GM12878 (cell line): ENCODE measurements around the gene TAC3. TPM values are rescaled to one million over a fixed set of nuclear protein-coding genes. Genes with fewer than 3 reads are reported as not detected.
A peak's percentile ranks its signal among the peaks of the same experiment; 100 is the strongest.

Experiments
- ATAC-seq: fragments of 200-7000 bp; cut with Tn5 transposase; 3 replicates; pipeline ENCODE4 v1.9.1; 2020; ENCODE audit warnings: mild to moderate bottlenecking, moderate library complexity
- BruUV-seq: library from RNA; stranded (reverse); fragments of 400-500 nt; replicated peaks from 2 replicates; lab custom pipeline; 2021; lab: Mats Ljungman, UMichigan
- CTCF ChIA-PET: fragments of 300-600 bp; sonication (Branson Sonifier 250); formaldehyde crosslinking; extraction: SDS; loops from one replicate; lab custom pipeline; 2021; ENCODE audit warnings: inconsistent platforms; lab: Yijun Ruan, JAX
- POLR2A ChIA-PET: fragments of 350-600 bp; formaldehyde crosslinking; extraction: SDS; loops from one replicate; lab custom pipeline; 2021; ENCODE audit warnings: inconsistent platforms; lab: Charles Lee
- RAD21 ChIA-PET: fragments of 300-600 bp; sonication (Branson Sonifier 250); formaldehyde crosslinking; loops from one replicate; lab custom pipeline; 2023; ENCODE audit warnings: antibody characterized with exemption; ENCODE audit not compliant: unreplicated experiment; lab: Charles Lee
- SMC1A ChIA-PET: fragments of 300-600 bp; sonication (Branson Sonifier 250); formaldehyde crosslinking; loops from one replicate; lab custom pipeline; 2023; ENCODE audit not compliant: unreplicated experiment, uncharacterized antibody; lab: Charles Lee
- DNase-seq: peaks from one replicate; pipeline ENCODE4 v3.0.0-alpha.2; 2011; ENCODE audit warnings: low read depth, low spot score
- FAIRE-seq: peaks from 3 replicates; lab custom pipeline; 2011; peaks lifted over from hg19 to GRCh38; lab: Jason Lieb, UNC
- H2AFZ ChIP-seq: 2 replicates; pipeline ENCODE4 v1.6.0; 2011; ENCODE audit warnings: low read depth, low read length, control low read depth; ENCODE audit not compliant: control insufficient read depth
- H3K27ac ChIP-seq: 2 replicates; pipeline ENCODE4 v1.5.1; 2011; ENCODE audit warnings: control low read depth; ENCODE audit not compliant: control insufficient read depth, insufficient read depth
- H3K27me3 ChIP-seq, 2 experiments: replicated peaks in 1 of 2; 2 replicates each; pipeline versions ENCODE4 v1.6.0 to v1.6.1; 2011; ENCODE audit warnings: low read length in 1 of 2; ENCODE audit not compliant: control insufficient read depth in 2 of 2, insufficient read depth in 2 of 2
- H3K36me3 ChIP-seq, 2 experiments: 2 replicates each; pipeline ENCODE4 v1.5.1; 2011; ENCODE audit warnings: low read length in 1 of 2; ENCODE audit not compliant: control insufficient read depth in 2 of 2, insufficient read depth in 2 of 2
- H3K4me1 ChIP-seq: 2 replicates; pipeline ENCODE4 v1.6.1; 2011; ENCODE audit warnings: mild to moderate bottlenecking, low read length, moderate library complexity, mixed read lengths; ENCODE audit not compliant: control insufficient read depth, insufficient read depth
- H3K4me2 ChIP-seq: 2 replicates; pipeline ENCODE4 v1.6.0; 2011; ENCODE audit warnings: control low read depth; ENCODE audit not compliant: control insufficient read depth, insufficient read depth
- H3K4me3 ChIP-seq: fragments of 200-600 bp; sonication (generic); 2 replicates; pipeline ENCODE4 v1.5.1; 2016
- H3K79me2 ChIP-seq: 2 replicates; pipeline ENCODE4 v1.6.0; 2011; ENCODE audit warnings: low read length; ENCODE audit not compliant: control insufficient read depth, insufficient read depth
- H3K9ac ChIP-seq: 2 replicates; pipeline ENCODE4 v1.8.0; 2011; ENCODE audit warnings: low read length, control low read depth, mixed read lengths; ENCODE audit not compliant: control insufficient read depth, insufficient read depth
- H3K9me3 ChIP-seq: replicated peaks from 3 replicates; pipeline ENCODE4 v1.5.1; 2011; ENCODE audit warnings: mild to moderate bottlenecking, low read length; ENCODE audit not compliant: control insufficient read depth, insufficient read depth
- H4K20me1 ChIP-seq: 2 replicates; pipeline ENCODE4 v1.6.0; 2011; ENCODE audit not compliant: control insufficient read depth, insufficient read depth
- ATF3 ChIP-seq: IDR thresholded peaks from 2 replicates; pipeline ENCODE4 v1.6.1; 2011; ENCODE audit warnings: low read depth, mild to moderate bottlenecking, low read length, moderate library complexity, borderline replicate concordance; ENCODE audit errors: extremely low read depth
- BCLAF1 ChIP-seq: fragments of 450-650 bp; IDR thresholded peaks from 2 replicates; pipeline ENCODE4 v1.6.1; 2017; ENCODE audit warnings: antibody characterized with exemption, mild to moderate bottlenecking, moderate library complexity
- E4F1 ChIP-seq: fragments of 450-650 bp; IDR thresholded peaks from 2 replicates; pipeline ENCODE4 v1.6.1; 2018; ENCODE audit warnings: borderline replicate concordance, mild to moderate bottlenecking; ENCODE audit not compliant: partially characterized antibody
- IRF3 ChIP-seq: fragments of 450-650 bp; IDR thresholded peaks from 2 replicates; pipeline ENCODE4 v1.6.1; 2014; ENCODE audit warnings: mild to moderate bottlenecking
- NFXL1 ChIP-seq: fragments of 450-650 bp; IDR thresholded peaks from 2 replicates; pipeline ENCODE4 v1.6.1; 2017; ENCODE audit warnings: antibody characterized with exemption, mild to moderate bottlenecking, borderline replicate concordance
- PAX5 ChIP-seq: IDR thresholded peaks from 2 replicates; pipeline ENCODE4 v1.6.1; 2011; ENCODE audit warnings: low read depth, low read length, borderline replicate concordance
- PAX8 ChIP-seq: fragments of 450-650 bp; IDR thresholded peaks from 2 replicates; pipeline ENCODE4 v1.6.1; 2017; ENCODE audit warnings: mild to moderate bottlenecking, moderate library complexity
- POLR2AphosphoS2 ChIP-seq: IDR thresholded peaks from 2 replicates; pipeline ENCODE4 v1.6.1; 2011; ENCODE audit warnings: low read depth, mild to moderate bottlenecking, low read length, improper control_type of control experiment, moderate library complexity
- RB1 ChIP-seq: fragments of 450-650 bp; formaldehyde crosslinking; IDR thresholded peaks from 2 replicates; pipeline ENCODE4 v1.6.1; 2017; ENCODE audit warnings: mild to moderate bottlenecking, borderline replicate concordance
- RCOR1 ChIP-seq: conservative IDR thresholded peaks from 2 replicates; pipeline ENCODE4 v1.6.1; 2012; ENCODE audit warnings: low read depth, low read length, improper control_type of control experiment
- SKIL ChIP-seq: fragments of 450-650 bp; IDR thresholded peaks from 2 replicates; pipeline ENCODE4 v1.6.1; 2017; ENCODE audit warnings: mild to moderate bottlenecking, low read depth, inconsistent platforms; ENCODE audit not compliant: poor library complexity, severe bottlenecking
- STAT3 ChIP-seq: IDR thresholded peaks from 2 replicates; pipeline ENCODE4 v1.6.1; 2011; ENCODE audit warnings: low read depth, low read length, improper control_type of control experiment
- ZBED1 ChIP-seq: IDR thresholded peaks from 2 replicates; pipeline ENCODE4 v1.6.1; 2016; ENCODE audit warnings: borderline replicate concordance
- ZNF622 ChIP-seq: fragments of 450-650 bp; IDR thresholded peaks from 2 replicates; pipeline ENCODE4 v1.6.1; 2017; ENCODE audit warnings: mild to moderate bottlenecking, inconsistent platforms
- WGBS: methylation state at CpG from one replicate; pipeline ENCODE4 v1.1.6; 2016; ENCODE audit warnings: low lambda C conversion rate; ENCODE audit not compliant: insufficient replicate concordance, insufficient coverage; ENCODE audit errors: missing lambda C conversion rate; 5-methylcytosine and 5-hydroxymethylcytosine counted together
- in situ Hi-C: fragments of 300-500 bp; cut with MboI; formaldehyde crosslinking; loops from 9 replicates; pipeline ENCODE4 v1.14.3; 2018; ENCODE audit warnings: mixed read lengths
- intact Hi-C: fragments of 100-400 bp; cut with micrococcal nuclease; formaldehyde crosslinking; loops from one replicate; pipeline ENCODE4 v1.14.2; 2022; ENCODE audit not compliant: unreplicated experiment
- polyA plus RNA-seq, 11 experiments: library from polyadenylated mRNA; depleted of rRNA in 4 of 11; unstranded in 6 of 11; stranded (reverse) in 5 of 11; fragments of >200 nt; fragmentation: Nextera tagmentation in 4 of 11; fragmentation: Illumina TruSeq in 1 of 11; extraction: Ambion mirVana in 4 of 11; extraction: Trizol in 1 of 11; gene quantifications; 1 replicate in 1 of 11; 2 replicates in 10 of 11; pipeline versions ENCODE4 v1.2.1 to v1.2.3, GENCODE V29; 2011 to 2016; ENCODE audit warnings: inconsistent platforms in 2 of 11, missing spikeins in 2 of 11, low read depth in 1 of 11
- total RNA-seq, 4 experiments: library from RNA; depleted of rRNA in 3 of 4; stranded (reverse); fragments of >200 nt in 3 of 4; fragmentation: Illumina TruSeq in 1 of 4; extraction: Trizol in 1 of 4; gene quantifications; 2 replicates each; pipeline versions ENCODE4 v1.2.1 to v1.2.3, GENCODE V29; 2013 to 2021

Gene TAC3
- total and polyA plus RNA-seq, 10 of the 15 experiments (the other 5 are each of a cell fraction or from before 2014, with no cell fraction given), result 0.11 to 0.18 (median 0.13) TPM; not detected in 7

GRCh38 chr12:57010627-57011247 is 5.6 kb downstream of the TAC3 start:
- Histone ChIP-seq H3K27me3 (no peaks in the 10 kb centered on the region), H3K4me1 (peaks cover 26% of the 10 kb centered on the region), H3K4me3 (no peak overlapping the region), H3K9me3 (no peaks in the 10 kb centered on the region), H3K27ac (no peak overlapping the region), H3K79me2 (peaks cover 4% of the 10 kb centered on the region), H3K4me2 (0 out of 2 replicates have a peak overlapping the region, but pooled peaks have one; percentile 72), H3K36me3 (no peaks in the 10 kb centered on the region), H4K20me1 (no peaks in the 10 kb centered on the region), H3K9ac (no peak overlapping the region), H2AFZ (no peak overlapping the region)
- WGBS, result 72% methylated on average over 4 of the region's 4 CpGs
- in situ Hi-C loops (no loop called here), intact Hi-C loops (no loop called here)
- no TSS peak for BruUV-seq
- no peak for ATAC-seq
- ChIA-PET RAD21 (interaction anchor here (1.0 to 1.8 kb wide), 8 partner anchors 9 to 285 kb away, joined by 3 to 7 read pairs (median 4); partner anchors contain the start of genes NACA and STAT6), CTCF (interaction anchor here (0.8 to 9.5 kb wide), 10 partner anchors 9 to 362 kb away, joined by 3 to 117 read pairs (median 5); partner anchors contain the start of gene STAT6), POLR2A (interaction anchor here (1.6 kb wide), 1 partner anchor 101 kb away, joined by 7 read pairs; the partner anchor contains the start of gene STAT6), SMC1A (interaction anchor here (1.0 to 9.2 kb wide), 5 partner anchors 20 to 248 kb away, joined by 3 to 54 read pairs (median 8); partner anchors contain the start of gene STAT6)
- no peak for DNase-seq
- no peak for FAIRE-seq
- no peak for TF ChIP-seq BCLAF1
- TF ChIP-seq ATF3, result no peak
- TF ChIP-seq NFXL1, result no peak
- no peak for TF ChIP-seq ZBED1
- no peak for TF ChIP-seq ZNF622
- TF ChIP-seq PAX5, result no peak
- no peak for TF ChIP-seq PAX8
- TF ChIP-seq IRF3, result no peak
- TF ChIP-seq E4F1, result no peak
- no peak for TF ChIP-seq SKIL
- no peak for TF ChIP-seq RCOR1
- TF ChIP-seq RB1, result no peak
- TF ChIP-seq STAT3, result no peak
- TF ChIP-seq POLR2AphosphoS2, result no peak
